ENCODE data around the gene TENM3.

The TENM3 gene

GRCh38 chr4:182320092-182320491 is 76.9 kb downstream of the TENM3 start:
- ATAC-seq (replicated peaks) (no peak), DNase-seq (no peak)
- no peak overlapping the region for H3K4me3 Mint-ChIP-seq
- no peak overlapping the region for H3K27ac Mint-ChIP-seq
- H3K4me1 Mint-ChIP-seq (ENCODE audit: low read depth in 2 of 2) = no peaks in the 10 kb centered on the region
- H3K36me3 Mint-ChIP-seq (ENCODE audit: insufficient read depth) = no peaks in the 10 kb centered on the region
- peaks cover 4 to 8% of the 10 kb centered on the region in 2 donors for H3K9me3 Mint-ChIP-seq
- no peaks in the 10 kb centered on the region for H3K27me3 Mint-ChIP-seq

DNA sequence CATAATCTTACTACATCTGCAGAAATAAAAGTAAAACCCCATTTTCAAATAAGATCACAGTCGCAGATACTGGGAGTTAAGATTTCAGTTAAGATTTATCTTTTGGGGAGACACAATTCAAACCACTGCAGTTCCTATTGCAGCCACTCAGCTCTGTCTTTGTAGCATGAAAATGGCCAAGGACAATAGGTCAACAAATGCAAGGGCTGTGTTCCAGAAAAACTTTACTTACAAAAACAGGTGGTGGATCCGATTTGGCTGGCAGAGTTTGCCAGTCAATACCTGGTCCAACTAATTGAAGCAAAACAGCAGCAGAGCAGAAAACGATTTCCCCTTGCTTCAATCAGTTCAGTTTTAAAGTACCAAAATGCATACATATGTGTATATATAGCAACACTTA is 77.4 kb downstream of the TENM3 start:
- no peak for DNase-seq
- Mint-ChIP-seq H3K4me3 (no peak overlapping the region), H3K4me1 (ENCODE audit: low read depth in 2 of 2) (no peaks in the 10 kb centered on the region), H3K9me3 (peaks cover 4 to 8% of the 10 kb centered on the region in 2 donors), H3K36me3 (ENCODE audit: insufficient read depth) (no peaks in the 10 kb centered on the region), H3K27me3 (no peaks in the 10 kb centered on the region), H3K27ac (no peak overlapping the region)
- no peak for ATAC-seq (replicated peaks)

GRCh38 chr4:182324282-182324681 is 81.1 kb downstream of the TENM3 start:
- DNase-seq (no peak), ATAC-seq (replicated peaks) (no peak)
- Mint-ChIP-seq H3K27ac (no peak overlapping the region), H3K4me3 (no peak overlapping the region), H3K4me1 (ENCODE audit: low read depth in 2 of 2) (no peaks in the 10 kb centered on the region), H3K9me3 (peaks cover 0 to 5% of the 10 kb centered on the region in 2 donors), H3K27me3 (no peaks in the 10 kb centered on the region), H3K36me3 (ENCODE audit: insufficient read depth) (no peaks in the 10 kb centered on the region)

DNA sequence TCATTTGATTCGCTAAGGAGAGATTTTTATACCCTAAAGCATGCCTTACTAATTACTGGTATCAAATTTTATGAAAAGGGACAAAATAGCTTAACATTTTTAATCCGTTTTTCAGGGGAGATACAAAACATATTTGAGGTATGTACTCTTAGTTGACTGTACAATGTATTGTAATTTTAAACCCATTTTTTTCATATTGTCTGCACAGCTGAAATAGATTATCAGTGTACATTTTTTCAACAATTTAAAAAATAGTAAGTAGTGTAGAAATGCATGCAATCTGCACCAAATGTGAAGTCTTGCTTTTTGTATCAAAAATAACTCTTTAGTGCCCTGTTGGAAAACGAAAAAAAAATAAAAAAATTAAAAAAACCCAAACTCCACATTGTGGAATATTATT is 82.2 kb downstream of the TENM3 start:
- ATAC-seq (replicated peaks) (no peak), DNase-seq (no peak)
- H3K27me3 Mint-ChIP-seq = no peaks in the 10 kb centered on the region
- no peaks in the 10 kb centered on the region for H3K36me3 Mint-ChIP-seq (ENCODE audit: insufficient read depth)
- H3K27ac Mint-ChIP-seq = no peak overlapping the region
- no peak overlapping the region for H3K4me3 Mint-ChIP-seq
- H3K9me3 Mint-ChIP-seq = peaks cover 0 to 5% of the 10 kb centered on the region in 2 donors
- H3K4me1 Mint-ChIP-seq (ENCODE audit: low read depth in 2 of 2) = no peaks in the 10 kb centered on the region

DNA sequence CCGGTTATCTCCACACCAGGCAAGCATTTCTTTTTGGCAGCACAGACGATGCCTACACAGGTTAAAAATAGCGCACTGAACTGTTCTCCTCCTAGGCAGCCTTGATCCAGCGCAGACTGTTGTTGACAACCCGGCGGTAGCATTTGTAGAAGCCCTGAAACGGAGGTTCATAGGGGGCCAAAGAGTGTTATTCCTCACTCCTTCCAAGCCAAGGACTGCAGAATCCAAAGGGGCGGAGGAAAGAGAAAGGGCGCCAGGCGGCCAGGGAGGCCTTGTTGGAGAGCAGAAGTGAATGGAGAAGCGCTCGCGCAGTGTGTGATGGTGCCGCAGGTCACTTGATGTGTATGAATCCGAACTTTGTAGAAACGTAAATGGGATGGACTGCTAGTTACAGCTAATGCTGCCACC is 82.7 kb downstream of the TENM3 start:
- Mint-ChIP-seq H3K27me3 (no peaks in the 10 kb centered on the region), H3K27ac (no peak overlapping the region), H3K9me3 (peaks cover 0 to 5% of the 10 kb centered on the region in 2 donors), H3K4me1 (ENCODE audit: low read depth in 2 of 2) (no peaks in the 10 kb centered on the region), H3K36me3 (ENCODE audit: insufficient read depth) (no peaks in the 10 kb centered on the region), H3K4me3 (no peak overlapping the region)
- ATAC-seq (replicated peaks) (no peak), DNase-seq (no peak)

DNA sequence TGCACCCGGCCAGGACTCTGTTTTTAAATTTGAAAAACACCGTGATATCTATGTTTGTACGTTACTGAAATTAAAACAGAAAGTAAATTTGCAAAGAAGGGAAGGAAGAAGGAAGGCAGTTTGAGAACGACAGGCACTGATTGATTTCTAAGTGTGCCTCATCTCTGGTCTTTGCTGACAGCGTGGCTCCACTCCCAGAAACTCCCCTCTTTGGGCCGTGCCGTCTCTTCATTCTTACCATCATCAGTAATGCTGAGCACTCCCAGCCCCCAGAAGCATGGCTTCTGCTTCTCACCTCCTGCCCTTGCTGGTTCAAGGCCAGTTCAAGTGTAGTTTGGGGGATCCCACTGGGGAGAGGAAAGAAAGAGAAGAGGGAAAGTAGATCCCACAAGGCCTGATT is 85.3 kb downstream of the TENM3 start:
- H3K9me3 Mint-ChIP-seq = peaks cover 0 to 3% of the 10 kb centered on the region in 2 donors
- H3K36me3 Mint-ChIP-seq (ENCODE audit: insufficient read depth) = no peaks in the 10 kb centered on the region
- no peak overlapping the region for H3K27ac Mint-ChIP-seq
- H3K27me3 Mint-ChIP-seq = no peaks in the 10 kb centered on the region
- H3K4me3 Mint-ChIP-seq = no peak overlapping the region
- no peaks in the 10 kb centered on the region for H3K4me1 Mint-ChIP-seq (ENCODE audit: low read depth in 2 of 2)
- no peak for DNase-seq
- ATAC-seq (replicated peaks) = no peak

DNA sequence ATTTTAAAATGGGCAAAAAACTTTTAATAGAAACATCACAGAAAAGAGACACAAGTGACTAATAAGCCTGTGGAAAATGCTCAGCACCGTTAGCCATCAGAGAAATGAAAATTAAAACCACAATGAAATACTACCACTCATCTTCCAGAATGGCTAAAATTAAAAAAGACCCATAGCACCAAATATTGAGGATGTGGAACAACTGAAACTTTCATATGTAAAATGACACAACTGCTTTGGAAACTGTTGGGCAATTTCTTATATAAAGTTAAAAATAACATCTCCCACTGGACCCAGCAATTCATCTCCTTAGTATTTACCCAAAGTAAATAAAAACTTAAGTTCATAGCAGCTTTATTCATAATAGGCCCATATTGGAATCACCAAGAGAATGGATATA is 94.2 kb downstream of the TENM3 start:
- Mint-ChIP-seq H3K9me3 (no peaks in the 10 kb centered on the region), H3K4me1 (ENCODE audit: low read depth in 2 of 2) (no peaks in the 10 kb centered on the region), H3K36me3 (ENCODE audit: insufficient read depth) (no peaks in the 10 kb centered on the region), H3K27me3 (no peaks in the 10 kb centered on the region), H3K4me3 (no peak overlapping the region), H3K27ac (no peak overlapping the region)
- DNase-seq (no peak), ATAC-seq (replicated peaks) (no peak)

DNA sequence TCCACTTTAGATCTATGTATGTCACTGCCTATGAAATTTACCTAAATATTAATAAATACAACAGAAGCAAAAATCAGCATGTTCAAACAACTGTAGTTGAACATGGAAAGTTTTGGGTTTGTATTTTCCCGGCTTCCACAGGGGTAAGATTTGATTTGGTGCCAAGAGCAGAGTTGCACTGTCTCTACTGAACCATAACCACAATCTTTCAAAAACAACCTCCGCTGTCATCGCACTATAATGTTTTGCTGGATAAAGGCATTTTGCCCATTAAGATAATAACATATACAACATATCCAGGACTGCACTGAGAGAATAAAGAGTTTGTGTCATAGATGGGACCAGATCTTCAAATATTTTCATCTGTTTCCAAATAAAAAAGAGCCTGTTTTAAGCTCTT is 94.9 kb downstream of the TENM3 start:
- Mint-ChIP-seq H3K36me3 (ENCODE audit: insufficient read depth) (no peaks in the 10 kb centered on the region), H3K4me3 (no peak overlapping the region), H3K9me3 (no peaks in the 10 kb centered on the region), H3K27me3 (no peaks in the 10 kb centered on the region), H3K27ac (no peak overlapping the region), H3K4me1 (ENCODE audit: low read depth in 2 of 2) (no peaks in the 10 kb centered on the region)
- ATAC-seq (replicated peaks) = no peak
- no peak for DNase-seq

GRCh38 chr4:182338746-182339145 is 95.5 kb downstream of the TENM3 start:
- no peak overlapping the region for H3K4me3 Mint-ChIP-seq

DNA sequence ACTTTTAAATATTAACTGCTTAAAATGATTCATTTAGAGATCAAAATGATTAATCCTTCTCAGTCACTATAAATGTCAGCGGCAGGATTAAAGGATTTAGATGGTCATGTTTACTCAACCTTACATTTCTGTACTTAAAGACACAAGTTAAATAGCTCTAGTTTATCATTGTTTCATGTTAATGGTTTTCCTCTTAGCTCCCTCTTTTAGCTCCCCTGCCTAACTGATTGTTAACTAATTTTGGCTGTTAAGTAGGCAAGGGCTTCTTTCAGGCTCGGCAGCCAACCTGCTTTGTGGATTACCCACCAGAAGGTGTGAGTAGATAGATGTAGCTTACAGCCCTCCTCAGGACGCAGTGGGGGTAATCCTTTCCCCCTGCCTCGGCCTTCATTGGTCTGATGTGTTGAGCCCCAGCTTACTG is 96.0 kb downstream of the TENM3 start:
- H3K36me3 Mint-ChIP-seq (ENCODE audit: insufficient read depth) = no peaks in the 10 kb centered on the region
- ATAC-seq (replicated peaks) = no peak
- no peaks in the 10 kb centered on the region for H3K9me3 Mint-ChIP-seq
- no peaks in the 10 kb centered on the region for H3K4me1 Mint-ChIP-seq (ENCODE audit: low read depth in 2 of 2)
- no peak overlapping the region for H3K27ac Mint-ChIP-seq
- no peak overlapping the region for H3K4me3 Mint-ChIP-seq
- DNase-seq = no peak
- H3K27me3 Mint-ChIP-seq = no peaks in the 10 kb centered on the region

More at GRCh38 chr4:182338746-182339145, 95.5 kb downstream of the TENM3 start:
- Mint-ChIP-seq H3K27me3 (no peaks in the 10 kb centered on the region), H3K36me3 (ENCODE audit: insufficient read depth) (no peaks in the 10 kb centered on the region), H3K27ac (no peak overlapping the region), H3K9me3 (no peaks in the 10 kb centered on the region), H3K4me1 (ENCODE audit: low read depth in 2 of 2) (no peaks in the 10 kb centered on the region)
- DNase-seq (no peak), ATAC-seq (replicated peaks) (no peak)

GRCh38 chr4:182343453-182343852 is 100.3 kb downstream of the TENM3 start:
- no peak overlapping the region for H3K4me3 Mint-ChIP-seq
- H3K4me1 Mint-ChIP-seq (ENCODE audit: low read depth in 2 of 2) = no peaks in the 10 kb centered on the region
- peaks cover 0 to 6% of the 10 kb centered on the region in 2 donors for H3K27me3 Mint-ChIP-seq
- ATAC-seq (replicated peaks) = no peak
- no peak overlapping the region for H3K27ac Mint-ChIP-seq
- H3K9me3 Mint-ChIP-seq = no peaks in the 10 kb centered on the region
- H3K36me3 Mint-ChIP-seq (ENCODE audit: insufficient read depth) = no peaks in the 10 kb centered on the region
- no peak for DNase-seq

GRCh38 chr4:182344968-182345367 is 101.8 kb downstream of the TENM3 start:
- DNase-seq (no peak), ATAC-seq (replicated peaks) (no peak)
- Mint-ChIP-seq H3K4me1 (ENCODE audit: low read depth in 2 of 2) (no peaks in the 10 kb centered on the region), H3K36me3 (ENCODE audit: insufficient read depth) (no peaks in the 10 kb centered on the region), H3K27me3 (peaks cover 0 to 6% of the 10 kb centered on the region in 2 donors), H3K27ac (no peak overlapping the region), H3K4me3 (no peak overlapping the region), H3K9me3 (no peaks in the 10 kb centered on the region)

DNA sequence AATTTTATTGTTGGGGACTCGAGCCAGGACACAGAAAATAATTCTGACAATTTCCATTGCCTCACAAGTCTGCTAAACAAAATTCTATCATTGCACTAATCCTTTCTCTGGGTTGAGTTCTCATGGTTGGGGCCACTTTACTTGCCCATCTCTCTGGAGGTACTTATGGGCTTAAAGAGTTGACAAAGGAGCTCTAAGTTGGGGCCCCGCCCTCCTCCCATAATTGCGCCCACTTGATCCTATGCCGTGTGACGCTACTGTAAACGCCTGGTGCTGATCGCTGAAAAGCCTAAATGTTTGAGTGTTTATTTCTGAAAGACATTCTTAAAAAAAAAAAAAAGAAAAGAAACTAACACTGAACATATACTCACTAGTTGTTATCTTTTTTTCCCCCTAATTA is 103.0 kb downstream of the TENM3 start:
- Mint-ChIP-seq H3K4me1 (ENCODE audit: low read depth in 2 of 2) (no peaks in the 10 kb centered on the region), H3K4me3 (no peak overlapping the region), H3K27me3 (peaks cover 0 to 6% of the 10 kb centered on the region in 2 donors), H3K9me3 (no peaks in the 10 kb centered on the region), H3K27ac (no peak overlapping the region), H3K36me3 (ENCODE audit: insufficient read depth) (no peaks in the 10 kb centered on the region)
- DNase-seq (no peak), ATAC-seq (replicated peaks) (no peak)

DNA sequence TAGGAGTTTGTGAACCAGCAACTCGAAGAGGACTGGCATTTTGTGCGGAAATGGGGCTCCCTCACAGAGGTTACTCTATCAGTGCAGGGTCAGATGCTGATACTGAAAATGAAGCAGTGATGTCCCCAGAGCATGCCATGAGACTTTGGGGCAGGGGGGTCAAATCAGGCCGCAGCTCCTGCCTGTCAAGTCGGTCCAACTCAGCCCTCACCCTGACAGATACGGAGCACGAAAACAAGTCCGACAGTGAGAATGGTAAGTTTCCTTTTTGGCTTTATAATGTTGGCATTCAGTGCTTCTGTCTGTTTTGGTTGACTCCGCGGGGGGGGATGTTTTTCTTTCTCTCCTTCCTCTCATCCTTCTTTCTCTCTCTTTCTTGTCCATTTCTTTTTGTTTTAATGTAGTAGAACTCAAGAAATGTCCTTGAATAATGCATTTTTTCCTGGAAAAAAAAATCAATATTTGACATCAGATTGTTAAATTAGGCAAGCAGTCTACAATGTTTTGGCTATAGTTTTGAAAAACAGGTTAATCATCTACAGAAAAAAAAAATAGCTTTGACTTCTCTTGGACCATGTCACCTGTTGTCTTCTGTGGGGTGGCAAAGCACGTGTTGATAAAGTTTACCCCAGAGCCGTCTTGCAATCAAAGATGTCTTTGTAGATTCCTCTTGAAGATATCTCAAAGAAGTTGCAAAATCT is 103.6 kb downstream of the TENM3 start:
- H3K4me3 Mint-ChIP-seq = no peak overlapping the region
- ATAC-seq (replicated peaks) (no peak), DNase-seq (no peak)
- no peaks in the 10 kb centered on the region for H3K9me3 Mint-ChIP-seq
- no peaks in the 10 kb centered on the region for H3K4me1 Mint-ChIP-seq (ENCODE audit: low read depth in 2 of 2)
- H3K27me3 Mint-ChIP-seq = peaks cover 0 to 6% of the 10 kb centered on the region in 2 donors
- H3K27ac Mint-ChIP-seq = no peak overlapping the region
- H3K36me3 Mint-ChIP-seq (ENCODE audit: insufficient read depth) = no peaks in the 10 kb centered on the region
